IPS-15b (cell line): Measurements from ENCODE around the gene ATP1B1.

Experiments used
- H3K27me3 ChIP-seq: one replicate; pipeline ENCODE4 v1.6.1; 2013; ENCODE audit warnings: low read length; ENCODE audit not compliant: control insufficient read depth, insufficient read depth
- H3K36me3 ChIP-seq: one replicate; pipeline ENCODE4 v1.6.1; 2013; ENCODE audit warnings: low read length; ENCODE audit not compliant: control insufficient read depth, insufficient read depth
- H3K4me1 ChIP-seq: one replicate; pipeline ENCODE4 v1.6.1; 2013; ENCODE audit warnings: mild to moderate bottlenecking, low read length; ENCODE audit not compliant: control insufficient read depth, insufficient read depth
- H3K4me3 ChIP-seq: one replicate; pipeline ENCODE4 v1.5.1; 2013; ENCODE audit warnings: low read depth, low read length
- H3K9ac ChIP-seq: one replicate; pipeline ENCODE4 v1.6.1; 2013; ENCODE audit warnings: low read depth, mild to moderate bottlenecking, low read length
- H3K9me3 ChIP-seq: one replicate; pipeline ENCODE4 v1.6.1; 2013; ENCODE audit warnings: mild to moderate bottlenecking, low read length; ENCODE audit not compliant: control insufficient read depth, insufficient read depth

The ATP1B1 gene

GRCh38 chr1:169108863-169109560, 2.5 kb downstream of the ATP1B1 start:
- Histone ChIP-seq H3K4me3 (peak overlapping the region; percentile 90), H3K27me3 (peaks cover 11% of the 10 kb centered on the region), H3K4me1 (peaks cover 39% of the 10 kb centered on the region), H3K36me3 (no peaks in the 10 kb centered on the region), H3K9ac (peak overlapping the region; percentile 38), H3K9me3 (no peaks in the 10 kb centered on the region)

DNA sequence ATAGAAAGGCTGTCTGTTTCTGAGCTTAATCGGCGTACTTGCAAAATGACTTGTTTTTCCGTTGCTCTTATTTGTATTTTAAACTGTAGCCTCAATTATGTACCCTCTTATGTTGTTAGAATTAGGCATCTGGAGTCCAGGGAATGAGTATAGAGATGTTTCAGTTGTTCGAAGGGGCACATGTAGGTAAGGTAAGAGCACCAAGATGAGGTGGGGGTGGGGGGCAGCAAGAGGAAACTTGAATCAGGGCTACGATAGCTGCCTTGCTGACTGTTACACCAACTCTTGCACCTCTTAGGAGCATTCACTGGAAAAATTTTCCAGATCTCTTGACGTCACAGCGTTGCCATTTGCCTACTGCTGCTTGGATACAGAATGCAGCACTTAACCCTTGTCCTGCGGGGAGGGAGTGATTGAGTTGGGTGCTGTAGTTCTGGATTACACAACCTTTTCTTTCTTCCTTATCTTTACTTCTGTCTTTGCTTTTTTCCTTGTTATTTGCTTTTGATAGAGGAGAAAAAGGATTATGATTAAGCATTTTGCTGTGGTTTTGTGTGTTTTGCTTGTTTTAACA, 3.2 kb downstream of the ATP1B1 start:
- Histone ChIP-seq H3K27me3 (peaks cover 5% of the 10 kb centered on the region), H3K36me3 (no peaks in the 10 kb centered on the region), H3K4me3 (peak overlapping the region; percentile 4), H3K9ac (no peak overlapping the region), H3K9me3 (no peaks in the 10 kb centered on the region), H3K4me1 (peaks cover 39% of the 10 kb centered on the region)

DNA sequence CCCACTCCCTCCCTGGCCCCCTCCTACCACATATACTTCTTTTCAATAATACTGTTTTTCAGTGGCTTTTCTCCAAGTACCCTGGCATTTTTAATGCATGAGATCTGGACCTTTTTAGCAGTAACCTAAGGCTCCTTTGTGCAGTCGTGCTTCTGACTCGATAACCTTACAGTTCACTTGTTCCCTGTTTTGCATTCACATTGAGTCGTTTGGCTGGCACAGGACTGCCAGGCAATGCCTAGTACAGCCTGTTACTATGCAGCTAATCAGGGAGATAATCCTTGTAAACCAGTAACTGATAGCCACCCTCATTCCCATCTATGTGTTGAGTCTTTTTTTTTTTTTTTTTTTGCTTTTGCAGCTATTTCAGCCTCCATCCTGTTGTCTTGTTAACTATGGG, 3.7 kb downstream of the ATP1B1 start:
- H3K9ac ChIP-seq: no peak overlapping the region
- no peak overlapping the region for H3K4me3 ChIP-seq
- H3K9me3 ChIP-seq: no peaks in the 10 kb centered on the region
- H3K4me1 ChIP-seq: peaks cover 34% of the 10 kb centered on the region
- H3K36me3 ChIP-seq: no peaks in the 10 kb centered on the region
- H3K27me3 ChIP-seq: no peaks in the 10 kb centered on the region

GRCh38 chr1:169110689-169111447, 4.4 kb downstream of the ATP1B1 start:
- no peaks in the 10 kb centered on the region for H3K27me3 ChIP-seq
- no peaks in the 10 kb centered on the region for H3K9me3 ChIP-seq
- H3K36me3 ChIP-seq: peaks cover under 1% of the 10 kb centered on the region
- H3K9ac ChIP-seq: no peak overlapping the region
- H3K4me3 ChIP-seq: no peak overlapping the region
- H3K4me1 ChIP-seq: peaks cover 36% of the 10 kb centered on the region

DNA sequence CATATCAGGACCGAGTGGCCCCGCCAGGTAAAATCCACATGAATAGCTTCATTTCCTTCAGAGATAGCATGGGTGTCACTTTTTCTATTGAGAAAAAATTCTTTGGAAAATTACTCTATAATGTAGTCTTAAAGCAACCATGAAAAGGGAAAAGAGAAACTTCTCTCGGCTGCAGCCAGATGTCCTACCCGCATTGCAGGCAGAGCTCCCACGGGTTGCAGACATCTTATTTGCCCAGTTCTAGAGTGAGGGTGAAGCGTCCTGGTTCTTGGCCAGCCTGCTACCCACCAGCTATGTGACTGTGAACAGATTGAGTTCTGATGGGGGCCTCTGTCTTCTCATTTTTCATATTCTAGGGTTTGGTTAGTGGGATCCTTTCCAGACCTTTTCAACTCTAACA, 5.0 kb downstream of the ATP1B1 start:
- Histone ChIP-seq H3K4me3 (no peak overlapping the region), H3K9ac (no peak overlapping the region), H3K4me1 (peaks cover 39% of the 10 kb centered on the region)

DNA sequence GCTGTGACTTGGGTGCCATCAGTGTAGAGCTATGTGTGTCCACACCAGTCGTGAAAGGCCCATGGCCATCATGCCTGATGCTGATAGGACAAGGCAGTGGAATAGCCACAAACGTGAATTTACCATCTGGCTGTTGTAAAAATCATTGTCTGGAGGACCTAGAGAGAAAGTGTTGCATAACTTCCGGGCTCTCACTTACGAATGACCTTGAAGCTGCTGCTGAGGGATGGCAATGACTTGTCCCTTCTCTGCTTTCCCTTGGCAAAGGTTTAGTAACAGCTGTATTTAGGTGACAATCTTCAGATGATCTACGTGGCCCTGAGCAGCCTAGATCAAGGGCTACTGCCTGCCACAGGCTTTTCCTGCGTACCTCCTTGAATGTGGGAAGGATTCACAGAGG, 5.8 kb downstream of the ATP1B1 start:
- peaks cover 4% of the 10 kb centered on the region for H3K36me3 ChIP-seq
- H3K9me3 ChIP-seq: no peaks in the 10 kb centered on the region
- H3K9ac ChIP-seq: no peak overlapping the region
- H3K27me3 ChIP-seq: no peaks in the 10 kb centered on the region
- H3K4me3 ChIP-seq: no peak overlapping the region
- H3K4me1 ChIP-seq: peaks cover 39% of the 10 kb centered on the region

More for the DNA sequence above, 5.0 kb downstream of the ATP1B1 start:
- peaks cover 4% of the 10 kb centered on the region for H3K36me3 ChIP-seq
- no peaks in the 10 kb centered on the region for H3K27me3 ChIP-seq
- H3K9me3 ChIP-seq: no peaks in the 10 kb centered on the region

DNA sequence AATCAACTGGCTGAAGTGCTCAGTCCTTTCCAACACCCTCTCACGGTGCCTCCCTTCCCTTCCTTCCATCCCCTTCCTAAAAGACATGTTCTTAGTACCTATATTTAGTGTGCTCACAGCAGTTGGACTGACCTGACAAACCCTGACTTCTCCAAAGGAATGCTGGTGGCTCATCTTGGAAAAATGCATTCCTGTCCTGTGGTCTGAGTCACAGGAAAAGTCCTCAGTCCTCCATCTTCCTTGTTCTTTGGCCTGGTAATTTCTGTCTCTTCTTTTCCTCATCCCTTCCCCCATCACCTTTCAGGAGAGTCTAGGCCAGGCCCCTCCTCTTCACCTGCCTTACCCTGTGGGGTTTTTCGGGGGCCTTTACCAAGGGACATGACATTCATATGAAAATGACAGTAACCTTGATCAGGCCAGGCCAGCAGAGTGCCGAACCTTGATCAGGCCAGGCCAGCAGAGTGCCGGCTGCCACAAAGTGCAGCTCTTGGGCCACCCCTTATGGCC, 7.2 kb downstream of the ATP1B1 start:
- peak overlapping the region; percentile 66 for H3K9ac ChIP-seq
- H3K36me3 ChIP-seq: peaks cover 7% of the 10 kb centered on the region
- H3K27me3 ChIP-seq: no peaks in the 10 kb centered on the region
- H3K4me1 ChIP-seq: peaks cover 32% of the 10 kb centered on the region
- no peaks in the 10 kb centered on the region for H3K9me3 ChIP-seq
- peak overlapping the region; percentile 64 for H3K4me3 ChIP-seq

- H3K9ac ChIP-seq: peak overlapping the region; percentile 47
- H3K9me3 ChIP-seq: no peaks in the 10 kb centered on the region
- no peak overlapping the region for H3K4me3 ChIP-seq
- H3K36me3 ChIP-seq: peaks cover 7% of the 10 kb centered on the region
- H3K27me3 ChIP-seq: no peaks in the 10 kb centered on the region
- H3K4me1 ChIP-seq: peaks cover 20% of the 10 kb centered on the region
Observed at GRCh38 chr1:169115891-169116585, 9.5 kb downstream of the ATP1B1 start.

GRCh38 chr1:169117014-169117413, 10.5 kb downstream of the ATP1B1 start:
- Histone ChIP-seq H3K9ac (no peak overlapping the region), H3K9me3 (no peaks in the 10 kb centered on the region), H3K36me3 (peaks cover 7% of the 10 kb centered on the region), H3K4me1 (peaks cover 20% of the 10 kb centered on the region), H3K27me3 (no peaks in the 10 kb centered on the region), H3K4me3 (no peak overlapping the region)

DNA sequence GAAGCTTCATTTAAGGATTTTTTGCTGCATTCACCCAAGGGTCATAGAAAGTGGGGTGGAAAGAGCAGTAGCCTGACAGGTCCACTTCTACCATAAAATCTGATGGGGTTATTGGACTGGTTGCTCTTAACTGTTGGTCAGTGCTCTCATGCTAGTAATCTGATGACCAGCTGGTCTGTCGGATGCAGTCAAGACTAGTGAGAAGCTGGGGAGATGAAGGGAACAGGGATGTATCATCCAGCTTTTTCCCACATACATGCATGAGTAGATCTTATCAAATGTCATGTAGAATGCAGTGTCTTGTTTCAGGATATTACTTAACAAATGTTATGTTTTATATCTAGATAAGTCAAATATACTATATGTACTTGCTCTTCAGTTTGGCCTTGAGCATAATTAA, 11.1 kb downstream of the ATP1B1 start:
- no peaks in the 10 kb centered on the region for H3K27me3 ChIP-seq
- H3K4me3 ChIP-seq: no peak overlapping the region
- H3K36me3 ChIP-seq: peaks cover 7% of the 10 kb centered on the region
- no peak overlapping the region for H3K9ac ChIP-seq
- H3K9me3 ChIP-seq: no peaks in the 10 kb centered on the region
- peaks cover 19% of the 10 kb centered on the region for H3K4me1 ChIP-seq

GRCh38 chr1:169118227-169118626, 11.7 kb downstream of the ATP1B1 start:
- H3K4me1 ChIP-seq: peaks cover 16% of the 10 kb centered on the region
- no peak overlapping the region for H3K9ac ChIP-seq
- H3K9me3 ChIP-seq: no peaks in the 10 kb centered on the region
- no peak overlapping the region for H3K4me3 ChIP-seq
- H3K27me3 ChIP-seq: no peaks in the 10 kb centered on the region
- H3K36me3 ChIP-seq: peaks cover 7% of the 10 kb centered on the region
